Activated naive CD4-positive, alpha-beta T cell treated with anti-CD3 and anti-CD28 coated beads, Interleukin-2, amount 10 ng/mL, durations not matched to agents 7 days and 5 days (primary cell): Measurements from ENCODE around the gene COL13A1.

ENCODE experiments used
- CTCF ChIA-PET: fragments of 350-600 bp; sonication (Branson Sonifier 250); formaldehyde crosslinking; loops from one replicate; lab custom pipeline; 2021; ENCODE audit warnings: antibody characterized with exemption; lab: Charles Lee
- DNase-seq: peaks from one replicate; pipeline ENCODE4 v3.0.0-alpha.2; 2020
- H3K27ac Mint-ChIP-seq: one replicate; pipeline ENCODE4 v1.8.0; 2021; ENCODE audit warnings: mild to moderate bottlenecking, moderate library complexity, mixed read lengths
- H3K27me3 Mint-ChIP-seq: one replicate; pipeline ENCODE4 v1.8.0; 2021; ENCODE audit warnings: mild to moderate bottlenecking, mixed read lengths
- H3K36me3 Mint-ChIP-seq: one replicate; pipeline ENCODE4 v1.8.0; 2021; ENCODE audit warnings: mixed read lengths
- H3K4me1 Mint-ChIP-seq: one replicate; pipeline ENCODE4 v1.8.0; 2021; ENCODE audit warnings: mixed read lengths
- H3K4me3 Mint-ChIP-seq: one replicate; pipeline ENCODE4 v1.8.0; 2021; ENCODE audit warnings: mild to moderate bottlenecking, moderate library complexity, mixed read lengths
- H3K9me3 Mint-ChIP-seq: one replicate; pipeline ENCODE4 v1.8.0; 2021; ENCODE audit warnings: mixed read lengths

COL13A1 gene

DNA sequence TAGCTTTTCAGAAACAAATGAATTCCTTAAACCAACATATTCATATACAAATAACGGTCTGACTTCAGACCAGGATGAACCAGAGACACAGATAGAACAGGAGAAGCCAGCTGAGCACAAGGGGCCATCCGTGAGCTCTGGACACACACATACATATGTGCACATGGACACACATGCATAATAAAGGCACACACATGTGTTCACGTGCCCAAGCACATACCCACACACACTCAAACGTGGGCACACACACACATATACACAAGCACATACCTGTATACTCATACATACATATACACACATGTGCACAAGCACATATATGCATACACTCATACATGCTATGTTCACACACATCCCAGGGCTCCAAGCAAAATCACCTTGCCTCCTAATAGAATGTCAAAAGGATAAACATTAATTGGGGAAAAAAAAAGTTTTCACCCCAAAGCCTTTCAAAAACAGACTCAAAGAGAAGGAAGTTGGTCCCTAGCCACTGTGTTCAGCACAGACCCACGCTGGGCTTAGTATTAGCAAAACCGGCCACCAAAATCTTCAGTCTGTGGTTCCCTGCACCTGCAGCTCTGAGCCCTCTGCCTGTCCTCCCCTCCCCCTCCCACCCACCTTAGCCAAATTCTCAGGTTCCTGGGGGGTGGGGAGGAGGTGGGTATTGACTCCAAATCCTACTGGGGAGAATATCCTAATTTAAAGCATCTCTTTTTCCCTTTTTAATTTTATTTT, 150.5 kb downstream of the COL13A1 start:
- peaks cover 18% of the 10 kb centered on the region for H3K27me3 Mint-ChIP-seq
- no peak overlapping the region for H3K4me3 Mint-ChIP-seq
- no peaks in the 10 kb centered on the region for H3K4me1 Mint-ChIP-seq
- H3K9me3 Mint-ChIP-seq: no peaks in the 10 kb centered on the region
- no peaks in the 10 kb centered on the region for H3K36me3 Mint-ChIP-seq
- CTCF ChIA-PET: no interaction called here
- no peak for DNase-seq
- H3K27ac Mint-ChIP-seq: no peak overlapping the region

GRCh38 chr10:69952821-69953221, 151.1 kb downstream of the COL13A1 start:
- H3K4me3 Mint-ChIP-seq: no peak overlapping the region
- H3K9me3 Mint-ChIP-seq: no peaks in the 10 kb centered on the region
- H3K27ac Mint-ChIP-seq: no peak overlapping the region
- H3K27me3 Mint-ChIP-seq: peaks cover 18% of the 10 kb centered on the region
- no peaks in the 10 kb centered on the region for H3K36me3 Mint-ChIP-seq
- no peak for DNase-seq
- no peaks in the 10 kb centered on the region for H3K4me1 Mint-ChIP-seq
- CTCF ChIA-PET: no interaction called here

DNA sequence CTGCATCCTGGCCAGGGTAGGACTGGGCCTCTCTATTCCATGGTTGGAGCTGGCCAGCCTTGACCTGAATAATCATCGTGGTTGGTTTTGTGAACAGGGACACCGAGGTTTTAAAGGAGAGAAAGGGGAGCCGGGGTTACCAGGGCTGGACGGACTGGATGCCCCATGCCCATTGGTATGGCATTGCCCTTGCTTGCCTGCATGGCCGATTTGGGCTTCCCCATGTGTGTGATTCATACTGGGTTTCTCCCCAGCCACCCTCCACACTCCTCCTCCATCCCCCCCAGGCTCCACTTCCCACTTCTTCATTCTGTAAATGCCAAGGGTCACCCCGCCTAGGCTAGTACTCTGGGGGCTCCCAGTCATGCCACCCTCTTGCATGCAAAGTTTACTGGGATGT, 152.1 kb downstream of the COL13A1 start:
- no peaks in the 10 kb centered on the region for H3K4me1 Mint-ChIP-seq
- H3K27ac Mint-ChIP-seq: no peak overlapping the region
- DNase-seq: no peak
- no peaks in the 10 kb centered on the region for H3K36me3 Mint-ChIP-seq
- H3K27me3 Mint-ChIP-seq: peaks cover 25% of the 10 kb centered on the region
- no peaks in the 10 kb centered on the region for H3K9me3 Mint-ChIP-seq
- H3K4me3 Mint-ChIP-seq: no peak overlapping the region
- CTCF ChIA-PET: interaction anchor here (1.4 kb wide), 1 partner anchor 309 kb away, joined by 3 read pairs; no protein-coding TSS in a partner anchor

DNA sequence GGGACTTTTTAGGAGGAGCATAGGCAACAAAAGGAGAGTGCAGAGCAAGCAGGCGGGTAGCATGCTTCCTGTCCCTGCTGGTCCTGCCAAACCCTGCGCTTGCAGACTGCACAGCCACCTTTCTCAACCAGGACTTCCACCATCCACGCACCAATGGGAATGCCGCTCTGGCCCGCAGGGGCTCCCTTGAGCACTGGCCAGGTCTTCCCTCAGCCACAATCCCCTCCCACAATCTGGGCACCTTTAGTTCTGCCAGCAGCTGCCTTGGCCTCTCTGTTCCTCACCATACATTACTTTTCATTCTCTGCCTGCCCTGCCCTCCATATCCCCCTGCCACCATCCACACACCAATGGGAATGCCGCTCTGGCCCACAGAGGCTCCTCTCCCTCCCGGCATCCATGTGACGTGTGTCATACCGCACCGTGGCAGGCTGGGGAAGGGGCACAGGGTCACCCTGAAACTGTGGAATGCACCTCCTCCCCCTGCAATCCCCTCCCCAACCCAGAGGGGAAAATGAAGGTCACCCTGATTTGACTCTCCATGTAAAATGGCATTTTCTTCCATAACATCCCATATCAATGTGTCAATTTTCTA, 153.6 kb downstream of the COL13A1 start:
- no peak overlapping the region for H3K27ac Mint-ChIP-seq

DNA sequence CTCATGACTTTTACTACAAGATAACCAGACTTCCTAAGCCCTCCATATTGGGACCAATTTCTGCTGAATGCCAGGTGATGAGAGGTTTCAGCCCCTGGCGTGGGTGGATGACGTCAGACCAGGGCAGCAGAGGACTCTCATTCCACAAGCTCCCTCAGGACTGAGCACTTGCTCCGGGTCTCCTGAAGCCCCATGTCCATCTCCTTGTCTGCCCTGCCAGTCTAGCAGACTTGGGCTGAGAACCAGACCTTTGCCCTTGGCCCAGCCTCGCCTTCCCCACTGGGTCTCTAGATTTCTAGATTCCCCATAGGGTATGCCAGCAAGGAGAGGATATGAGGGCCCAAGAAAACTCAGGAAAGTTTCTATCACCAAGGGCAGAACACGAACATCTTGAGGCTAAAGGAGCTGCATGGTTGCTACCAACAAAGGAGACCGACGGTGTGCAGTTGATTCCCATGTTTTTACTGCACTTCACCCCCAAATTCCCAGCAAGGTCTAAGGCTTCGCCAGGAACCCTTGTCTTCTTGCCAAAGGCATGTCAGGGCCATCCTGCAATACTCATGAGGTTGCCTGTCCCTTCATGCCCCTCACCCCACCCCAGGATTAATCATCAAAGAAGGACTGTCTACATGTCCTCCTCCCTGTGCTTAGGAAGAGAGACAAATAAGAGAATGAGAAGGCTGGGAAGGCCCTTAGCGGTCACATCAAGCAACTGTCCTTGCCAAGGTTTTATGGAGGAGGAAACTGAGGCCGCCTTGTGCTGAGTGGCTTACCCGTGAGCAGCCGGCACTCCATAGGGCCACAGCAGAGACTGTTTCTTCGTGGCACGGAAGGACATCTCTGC, 154.4 kb downstream of the COL13A1 start:
- no peaks in the 10 kb centered on the region for H3K9me3 Mint-ChIP-seq
- peaks cover 32% of the 10 kb centered on the region for H3K27me3 Mint-ChIP-seq
- H3K4me3 Mint-ChIP-seq: no peak overlapping the region
- no peaks in the 10 kb centered on the region for H3K36me3 Mint-ChIP-seq
- no peak overlapping the region for H3K27ac Mint-ChIP-seq
- H3K4me1 Mint-ChIP-seq: no peaks in the 10 kb centered on the region
- no peak for DNase-seq
- CTCF ChIA-PET: no interaction called here

More for the DNA sequence above, 153.6 kb downstream of the COL13A1 start:
- Mint-ChIP-seq H3K36me3 (no peaks in the 10 kb centered on the region), H3K27me3 (peaks cover 32% of the 10 kb centered on the region), H3K4me1 (no peaks in the 10 kb centered on the region), H3K9me3 (no peaks in the 10 kb centered on the region), H3K4me3 (no peak overlapping the region)
- no peak for DNase-seq
- CTCF ChIA-PET: interaction anchor here (1.2 to 1.4 kb wide), 2 partner anchors 11 to 310 kb away, joined by 3 to 6 read pairs; no protein-coding TSS in a partner anchor

GRCh38 chr10:69956741-69957230, 155.1 kb downstream of the COL13A1 start:
- Mint-ChIP-seq H3K27ac (no peak overlapping the region), H3K9me3 (no peaks in the 10 kb centered on the region), H3K4me3 (no peak overlapping the region), H3K27me3 (peaks cover 32% of the 10 kb centered on the region), H3K36me3 (no peaks in the 10 kb centered on the region), H3K4me1 (no peaks in the 10 kb centered on the region)
- no peak for DNase-seq
- CTCF ChIA-PET: no interaction called here

DNA sequence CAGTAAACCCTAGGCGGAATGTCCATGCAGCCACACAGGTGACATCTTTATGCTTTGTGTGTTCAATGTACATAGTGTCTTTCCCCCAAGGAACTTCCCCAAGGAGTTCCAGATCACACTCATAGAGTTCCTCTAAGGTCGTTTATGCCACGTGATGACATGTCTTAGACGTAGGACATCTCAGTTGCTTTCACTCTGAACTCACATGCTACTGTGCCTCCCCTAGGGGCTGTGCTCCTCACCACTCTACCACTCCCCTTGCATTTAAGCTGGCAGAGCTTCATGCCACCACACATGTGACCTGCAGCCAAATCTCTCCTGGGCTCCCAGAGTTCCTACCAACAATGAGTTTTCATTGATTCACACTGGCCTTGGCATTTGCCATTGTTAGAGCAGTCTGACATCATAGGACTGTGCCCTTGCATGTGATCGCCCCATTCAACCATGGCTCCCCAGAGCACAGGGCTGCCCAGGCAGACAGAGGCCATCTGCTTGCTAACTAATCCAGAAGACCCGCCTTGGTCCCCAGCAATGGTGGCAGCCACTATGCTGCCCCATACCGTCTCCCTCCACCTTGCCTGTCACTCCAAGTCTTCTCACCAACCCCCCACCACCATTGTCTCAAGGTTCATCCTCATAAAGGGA, 155.7 kb downstream of the COL13A1 start:
- Mint-ChIP-seq H3K9me3 (no peaks in the 10 kb centered on the region), H3K4me1 (no peaks in the 10 kb centered on the region), H3K4me3 (no peak overlapping the region), H3K27ac (no peak overlapping the region), H3K36me3 (no peaks in the 10 kb centered on the region), H3K27me3 (peaks cover 32% of the 10 kb centered on the region)
- DNase-seq: no peak
- CTCF ChIA-PET: interaction anchor here (0.9 to 3.1 kb wide), 13 partner anchors 9 to 189 kb away, joined by 3 to 19 read pairs (median 5); partner anchors contain the start of gene TYSND1

DNA sequence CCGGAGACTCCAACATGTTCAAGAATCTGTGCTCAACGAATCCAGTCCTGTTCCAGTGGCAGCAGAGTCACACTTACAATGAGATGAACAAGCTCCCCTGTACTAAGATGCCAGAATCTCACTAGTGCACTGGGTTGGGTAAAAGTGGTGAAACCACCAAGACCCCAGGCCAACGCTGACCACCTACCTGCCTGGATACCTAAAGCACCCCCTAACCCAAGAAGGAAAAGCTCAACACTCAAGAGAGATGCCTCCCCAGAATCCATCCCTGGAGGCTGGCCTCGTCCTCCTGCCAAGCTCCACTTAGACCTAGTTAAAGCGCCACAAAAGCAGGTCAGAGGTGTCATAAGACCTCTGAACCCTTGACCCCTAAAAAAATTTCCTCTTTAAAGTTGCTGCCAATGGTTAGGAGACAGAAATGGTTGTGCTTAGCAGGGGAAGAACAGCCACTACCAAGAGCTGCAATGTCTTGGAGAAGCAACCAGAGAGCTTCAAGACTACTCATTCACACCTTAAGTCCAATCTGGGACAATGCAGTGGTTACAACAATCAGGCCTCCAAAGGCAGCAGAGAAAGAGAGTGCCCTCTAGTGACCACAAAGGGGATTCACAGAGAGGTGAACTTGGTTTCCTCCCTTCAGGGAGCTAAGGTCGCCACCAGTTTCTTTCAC, 156.3 kb downstream of the COL13A1 start:
- Mint-ChIP-seq H3K27ac (no peak overlapping the region), H3K4me1 (no peaks in the 10 kb centered on the region), H3K4me3 (no peak overlapping the region), H3K27me3 (peaks cover 37% of the 10 kb centered on the region), H3K9me3 (no peaks in the 10 kb centered on the region), H3K36me3 (no peaks in the 10 kb centered on the region)
- DNase-seq: peak; percentile 43
- CTCF ChIA-PET: interaction anchor here (0.6 to 3.1 kb wide), 22 partner anchors 9 to 442 kb away, joined by 3 to 19 read pairs (median 4); partner anchors contain the start of gene TYSND1

DNA sequence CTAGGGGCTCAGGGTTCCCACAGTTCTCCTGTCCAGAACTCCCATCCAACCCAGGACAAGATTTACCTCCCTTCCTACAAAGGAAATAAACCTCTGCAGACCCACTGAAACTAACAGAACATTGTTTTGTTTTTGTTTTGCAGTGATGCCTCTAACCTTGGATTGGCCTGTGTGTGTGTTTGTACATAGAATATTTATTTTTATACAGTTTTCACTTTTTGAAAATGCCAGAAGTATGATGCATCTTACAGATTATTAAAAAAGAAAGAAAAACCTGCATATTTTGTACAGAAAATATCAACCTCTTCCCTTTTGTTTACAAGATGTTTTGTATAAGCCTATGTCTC, 156.8 kb downstream of the COL13A1 start:
- Mint-ChIP-seq H3K27ac (no peak overlapping the region), H3K27me3 (peaks cover 41% of the 10 kb centered on the region), H3K4me3 (no peak overlapping the region), H3K4me1 (no peaks in the 10 kb centered on the region), H3K36me3 (no peaks in the 10 kb centered on the region), H3K9me3 (no peaks in the 10 kb centered on the region)
- DNase-seq: no peak
- CTCF ChIA-PET: interaction anchor here (0.6 to 3.1 kb wide), 23 partner anchors 8 to 443 kb away, joined by 3 to 19 read pairs (median 4); partner anchors contain the start of gene TYSND1

- no peaks in the 10 kb centered on the region for H3K36me3 Mint-ChIP-seq
- no peak for DNase-seq
- peaks cover 36% of the 10 kb centered on the region for H3K27me3 Mint-ChIP-seq
- no peak overlapping the region for H3K4me3 Mint-ChIP-seq
- no peak overlapping the region for H3K27ac Mint-ChIP-seq
- H3K9me3 Mint-ChIP-seq: no peaks in the 10 kb centered on the region
- H3K4me1 Mint-ChIP-seq: no peaks in the 10 kb centered on the region
- CTCF ChIA-PET: interaction anchor here (1.0 to 3.1 kb wide), 9 partner anchors 8 to 275 kb away, joined by 3 to 19 read pairs (median 5); partner anchors contain the start of gene TYSND1
Measured at GRCh38 chr10:69959911-69960310, 158.2 kb downstream of the COL13A1 start.

GRCh38 chr10:69960606-69960987, 158.9 kb downstream of the COL13A1 start:
- Mint-ChIP-seq H3K4me3 (no peak overlapping the region), H3K27ac (no peak overlapping the region), H3K4me1 (no peaks in the 10 kb centered on the region), H3K27me3 (peaks cover 36% of the 10 kb centered on the region), H3K36me3 (no peaks in the 10 kb centered on the region), H3K9me3 (no peaks in the 10 kb centered on the region)
- DNase-seq: no peak
- CTCF ChIA-PET: interaction anchor here (1.0 to 1.5 kb wide), 4 partner anchors 9 to 118 kb away, joined by 3 to 7 read pairs (median 4); no protein-coding TSS in a partner anchor

- no peaks in the 10 kb centered on the region for H3K4me1 Mint-ChIP-seq
- H3K27ac Mint-ChIP-seq: no peak overlapping the region
- CTCF ChIA-PET: no interaction called here
- H3K36me3 Mint-ChIP-seq: no peaks in the 10 kb centered on the region
- no peak for DNase-seq
- no peak overlapping the region for H3K4me3 Mint-ChIP-seq
- peaks cover 36% of the 10 kb centered on the region for H3K27me3 Mint-ChIP-seq
- no peaks in the 10 kb centered on the region for H3K9me3 Mint-ChIP-seq
Measured at GRCh38 chr10:69960988-69961880, 159.5 kb downstream of the COL13A1 start.
